Breast epithelium (tissue), 3 donors: ENCODE measurements around the gene REEP1.

Experiments
- CTCF ChIP-seq, 3 donors: fragments of 450-650 bp; IDR thresholded peaks; one replicate each; pipeline ENCODE4 v1.5.1; 2016 to 2017; ENCODE audit warnings: antibody characterized with exemption in 3 of 3, mild to moderate bottlenecking in 3 of 3, moderate library complexity in 3 of 3
- POLR2AphosphoS5 ChIP-seq, 3 donors: sonication (generic); formaldehyde crosslinking; IDR thresholded peaks; one replicate each; pipeline ENCODE4 v1.6.1; 2017; ENCODE audit warnings: antibody characterized with exemption in 3 of 3

- TF ChIP-seq CTCF (IDR thresholded peaks at IDR 0.05) (no peak), POLR2AphosphoS5 (IDR thresholded peaks at IDR 0.05) (no peak)
Measured at GRCh38 chr2:86309966-86310365, 27.5 kb downstream of the REEP1 start.
